NCI-H82 treated with DMSO at 0.1 percent for 48 hours (cell line): ENCODE measurements around the gene ZHX3.

ENCODE experiments used
- DNase-seq: peaks from one replicate; lab custom pipeline; 2025; ENCODE audit not compliant: unreplicated experiment; lab: John Stamatoyannopoulos, UW

Gene ZHX3

DNA sequence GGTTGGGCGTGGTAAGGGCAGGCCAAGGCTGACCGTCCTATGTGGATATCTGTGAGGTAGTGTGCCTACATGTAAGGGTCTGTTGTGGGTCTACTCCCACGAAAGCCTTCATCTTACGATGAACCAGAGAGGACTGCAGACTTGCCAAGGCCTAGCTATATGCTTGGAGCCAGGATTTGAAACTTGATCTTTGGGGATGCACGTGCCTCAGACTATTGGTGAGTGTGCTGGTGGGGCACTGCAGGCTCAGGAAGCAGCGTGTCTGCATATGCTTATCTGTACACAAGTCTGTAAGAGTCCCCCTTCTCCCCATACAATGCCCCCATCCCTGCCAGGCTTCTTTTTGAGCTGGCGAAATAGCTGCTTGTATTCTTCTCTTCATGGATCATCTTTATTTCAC is 162.3 kb downstream of the ZHX3 start:
- no peak for DNase-seq

GRCh38 chr20:41154436-41155176 is 162.9 kb downstream of the ZHX3 start:
- DNase-seq = no peak

DNA sequence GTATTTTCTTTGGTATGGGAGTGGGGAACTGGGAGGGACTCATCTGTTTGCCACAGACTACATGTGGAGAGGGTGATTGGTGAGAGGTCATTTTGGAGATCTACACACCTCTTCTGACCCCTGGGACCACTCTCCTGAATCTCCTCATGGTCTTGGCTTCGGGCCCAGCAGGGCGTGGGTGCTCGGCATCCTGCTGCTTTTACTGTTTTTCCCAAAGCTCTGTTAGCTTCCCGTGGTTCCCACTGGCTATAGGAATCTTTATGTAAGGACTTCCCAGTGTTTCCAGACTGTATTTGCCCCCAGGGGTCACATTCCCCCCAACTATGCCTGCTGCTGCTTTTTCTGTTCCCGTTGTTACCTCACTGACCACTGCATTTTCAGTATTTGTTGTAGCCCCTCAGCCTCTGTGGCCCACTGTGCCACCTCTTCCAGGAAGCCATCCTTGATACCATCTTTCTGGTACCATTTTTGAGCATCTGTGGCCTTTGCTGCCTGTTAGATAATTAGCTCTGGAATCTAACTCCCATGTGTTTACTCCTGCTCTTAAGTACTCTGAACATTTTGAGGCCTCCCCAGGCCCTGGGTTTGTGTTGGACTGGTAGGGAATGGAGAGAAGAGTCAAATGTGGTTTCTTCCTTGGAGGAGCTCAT is 165.3 kb downstream of the ZHX3 start:
- no peak for DNase-seq

DNA sequence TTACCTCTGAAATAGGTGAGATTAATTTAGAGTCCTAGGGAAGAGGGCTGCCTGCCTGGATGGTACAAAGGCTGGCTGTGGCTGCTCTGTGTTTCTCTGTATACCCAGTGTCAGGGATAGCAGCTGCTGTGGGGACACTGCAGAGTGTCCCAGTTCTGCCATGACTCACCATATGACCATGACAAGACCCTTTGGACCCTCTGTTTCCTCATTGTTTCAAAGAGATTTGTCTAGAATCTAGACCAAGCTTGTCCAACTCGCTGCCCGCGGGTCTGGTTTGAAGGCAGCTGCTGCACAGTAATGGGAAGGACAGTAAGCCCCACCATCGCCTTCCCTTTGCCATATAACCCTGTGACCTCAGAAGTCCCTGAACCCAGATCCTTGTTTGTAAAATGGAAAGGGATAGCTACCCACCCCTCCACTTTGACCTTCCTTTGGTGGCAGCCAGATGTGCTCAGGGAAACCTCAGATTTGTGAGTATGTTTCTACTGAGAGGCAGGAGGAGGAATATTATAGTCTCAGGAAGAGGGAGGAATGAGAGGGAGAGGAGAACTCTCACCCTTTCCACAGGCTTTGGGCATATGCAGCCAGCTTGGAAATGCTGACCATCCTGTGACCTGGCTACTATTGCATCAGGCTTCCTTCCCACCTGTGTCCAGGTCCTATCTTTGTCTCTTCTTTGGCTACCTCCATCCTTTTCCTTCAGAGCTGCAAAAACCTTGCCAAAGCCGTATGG is 166.2 kb downstream of the ZHX3 start:
- no peak for DNase-seq

GRCh38 chr20:41150664-41151063 is 166.9 kb downstream of the ZHX3 start:
- DNase-seq = no peak

DNA sequence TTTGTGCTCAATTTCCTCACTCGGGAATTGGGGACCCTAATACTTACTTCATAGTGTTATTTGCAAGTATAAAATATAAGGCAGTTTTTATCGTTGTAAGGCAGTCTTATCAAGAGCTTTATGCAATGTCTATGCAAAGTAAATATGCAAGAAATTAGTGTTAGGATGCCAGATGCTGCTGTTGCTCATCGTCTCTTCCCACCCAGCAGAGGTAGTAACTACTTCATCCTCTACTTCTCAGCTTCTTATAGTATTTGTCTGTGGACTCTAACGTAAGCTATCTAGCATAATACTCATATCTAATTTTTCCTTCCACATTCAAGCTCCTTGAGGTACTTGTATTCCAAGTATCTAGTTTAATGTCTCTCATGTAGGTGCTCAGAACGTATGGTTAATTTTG is 168.6 kb downstream of the ZHX3 start:
- no peak for DNase-seq

GRCh38 chr20:41147767-41148191 is 169.8 kb downstream of the ZHX3 start:
- DNase-seq = no peak

DNA sequence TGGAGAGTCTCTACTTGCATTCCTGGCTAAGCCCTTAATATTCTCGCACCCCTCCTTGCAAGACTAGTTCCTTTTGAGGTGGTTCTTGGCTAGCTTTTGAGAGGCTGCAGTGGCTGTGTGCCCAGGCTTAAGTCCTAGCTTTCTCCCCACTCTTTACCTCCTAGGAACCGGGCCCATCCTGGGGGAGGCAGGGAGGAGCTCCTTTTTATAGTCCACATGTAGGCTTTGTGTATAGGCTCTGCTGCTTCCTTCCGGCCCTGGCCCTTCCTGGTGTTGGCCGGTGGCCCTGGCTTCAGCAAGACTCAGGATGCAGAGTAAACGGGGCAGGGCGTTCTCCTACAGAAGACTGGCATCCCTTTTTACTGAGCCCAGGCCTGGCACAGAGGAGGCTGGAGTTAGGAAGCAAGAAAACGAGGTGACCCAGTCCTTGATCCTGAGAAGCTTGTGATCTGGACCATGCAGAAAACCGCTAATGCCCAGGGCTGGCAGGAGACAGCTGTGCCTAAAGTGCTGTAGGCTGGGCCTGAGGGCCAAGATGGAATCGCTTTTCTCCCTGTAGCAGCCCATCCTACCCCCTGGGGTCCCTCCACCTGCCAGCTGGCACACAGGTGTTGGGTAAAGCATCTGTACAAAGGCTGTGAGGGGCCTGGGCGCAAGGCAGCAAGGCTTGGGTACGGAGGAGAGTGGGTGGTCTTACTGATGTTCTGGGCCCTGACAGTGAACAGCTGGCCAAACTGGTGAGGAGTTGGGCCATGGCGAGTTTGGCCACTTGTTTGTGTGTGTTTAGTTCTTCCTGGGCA is 171.5 kb downstream of the ZHX3 start:
- no peak for DNase-seq

GRCh38 chr20:41145317-41145716 is 172.2 kb downstream of the ZHX3 start:
- no peak for DNase-seq

DNA sequence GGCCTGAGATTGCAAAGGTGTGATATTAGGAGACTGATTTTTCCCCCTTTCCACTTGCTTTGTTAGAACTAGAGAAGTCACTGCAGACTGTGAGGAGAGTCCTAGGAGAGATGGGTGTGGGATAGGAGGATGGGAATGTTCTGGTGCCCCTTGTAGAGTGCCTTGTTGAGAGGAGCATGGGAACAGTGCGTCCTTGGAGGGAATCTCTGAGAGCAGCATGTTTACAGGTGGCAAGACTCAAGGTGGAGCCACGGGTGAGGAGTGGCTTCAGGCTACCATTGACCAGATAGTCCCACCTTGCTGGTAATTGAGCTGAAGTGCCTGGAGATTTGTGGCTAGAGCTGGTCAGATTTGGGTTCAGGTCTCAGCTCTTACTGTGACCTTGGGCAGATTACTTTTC is 174.2 kb downstream of the ZHX3 start:
- DNase-seq = no peak

DNA sequence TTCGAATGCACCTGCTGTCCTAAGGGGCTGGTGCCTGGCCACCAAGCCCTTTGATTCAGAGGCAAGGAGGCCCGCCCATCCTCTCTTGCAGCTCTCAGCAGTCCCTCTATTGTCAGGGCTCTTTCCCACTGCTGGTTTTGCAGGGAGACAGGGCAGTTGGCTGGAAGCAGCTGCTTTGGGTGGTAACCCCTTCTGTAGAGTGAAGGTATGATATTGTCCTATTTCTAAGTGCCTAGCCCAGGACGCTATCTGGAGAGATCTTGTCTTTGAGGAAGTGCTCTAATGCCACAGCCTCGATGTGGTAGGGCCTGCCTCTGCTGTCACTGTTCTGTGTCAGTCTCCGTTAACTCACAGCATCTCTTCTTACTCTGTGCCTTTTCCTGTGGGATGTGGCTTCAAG is 174.6 kb downstream of the ZHX3 start:
- no peak for DNase-seq

DNA sequence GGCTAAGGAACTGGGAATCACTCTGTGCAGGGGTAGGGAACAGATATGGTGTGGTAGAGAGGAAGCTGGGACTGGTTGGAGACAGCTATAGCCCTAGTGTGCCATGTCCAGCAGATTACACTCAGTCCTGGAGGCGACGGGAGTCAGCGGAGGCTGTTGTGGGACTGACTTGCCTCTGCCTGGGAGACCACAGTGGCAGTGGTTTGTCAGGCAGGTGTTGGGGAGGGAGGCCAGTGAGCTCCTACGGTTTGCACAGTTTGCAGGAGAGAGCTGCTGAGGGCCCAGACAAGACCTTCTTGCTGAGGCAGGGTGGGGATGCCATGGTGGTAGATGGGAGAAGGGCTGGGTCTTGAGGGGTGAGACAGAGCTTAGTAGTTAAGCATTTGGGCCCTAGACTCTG is 175.3 kb downstream of the ZHX3 start:
- DNase-seq = no peak

- no peak for DNase-seq
Observed at GRCh38 chr20:41141153-41141815, 176.2 kb downstream of the ZHX3 start.

DNA sequence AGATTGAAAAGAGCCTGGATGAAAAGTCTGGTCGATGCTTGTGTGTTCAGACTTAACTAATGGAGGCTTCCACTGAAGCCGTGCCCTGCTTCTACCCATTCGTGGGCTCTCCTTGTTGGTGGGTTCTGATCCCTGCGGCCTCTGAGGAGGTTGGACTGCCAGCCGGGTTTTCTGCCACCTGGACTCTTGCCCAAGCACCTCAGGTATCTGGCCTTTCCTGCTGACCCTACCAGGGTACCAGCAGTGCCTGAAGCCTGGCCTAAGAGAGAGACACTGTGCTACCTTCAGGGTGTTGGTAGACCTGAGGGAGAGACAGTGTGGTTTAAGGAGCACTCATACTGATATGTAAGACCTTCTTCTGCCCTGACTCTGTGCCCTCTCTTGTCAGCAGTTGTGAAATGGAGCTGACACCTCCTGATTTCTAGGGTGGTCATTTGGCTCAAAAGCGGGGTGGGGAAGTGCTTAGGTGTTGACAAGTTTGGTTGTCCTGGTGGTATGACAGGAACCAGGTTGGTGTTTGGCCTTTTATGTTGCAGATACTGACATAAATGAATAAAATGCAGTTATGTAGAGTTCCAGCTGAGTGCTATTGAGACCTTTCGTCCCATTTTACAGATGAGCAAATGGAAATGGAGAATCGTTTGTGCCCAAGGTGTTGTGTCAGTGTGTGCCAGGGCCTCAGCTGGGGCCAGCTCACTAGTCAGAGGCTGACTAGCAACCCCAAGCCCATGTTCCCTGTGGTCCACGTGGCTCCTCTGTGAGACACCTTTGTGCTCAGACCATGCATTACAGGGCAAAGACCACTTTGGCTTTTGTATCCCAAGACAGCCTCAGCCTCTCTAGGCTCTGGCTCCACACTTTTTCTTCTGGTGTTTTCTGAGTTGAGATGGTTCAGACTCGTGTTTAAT is 177.1 kb downstream of the ZHX3 start:
- DNase-seq = no peak

DNA sequence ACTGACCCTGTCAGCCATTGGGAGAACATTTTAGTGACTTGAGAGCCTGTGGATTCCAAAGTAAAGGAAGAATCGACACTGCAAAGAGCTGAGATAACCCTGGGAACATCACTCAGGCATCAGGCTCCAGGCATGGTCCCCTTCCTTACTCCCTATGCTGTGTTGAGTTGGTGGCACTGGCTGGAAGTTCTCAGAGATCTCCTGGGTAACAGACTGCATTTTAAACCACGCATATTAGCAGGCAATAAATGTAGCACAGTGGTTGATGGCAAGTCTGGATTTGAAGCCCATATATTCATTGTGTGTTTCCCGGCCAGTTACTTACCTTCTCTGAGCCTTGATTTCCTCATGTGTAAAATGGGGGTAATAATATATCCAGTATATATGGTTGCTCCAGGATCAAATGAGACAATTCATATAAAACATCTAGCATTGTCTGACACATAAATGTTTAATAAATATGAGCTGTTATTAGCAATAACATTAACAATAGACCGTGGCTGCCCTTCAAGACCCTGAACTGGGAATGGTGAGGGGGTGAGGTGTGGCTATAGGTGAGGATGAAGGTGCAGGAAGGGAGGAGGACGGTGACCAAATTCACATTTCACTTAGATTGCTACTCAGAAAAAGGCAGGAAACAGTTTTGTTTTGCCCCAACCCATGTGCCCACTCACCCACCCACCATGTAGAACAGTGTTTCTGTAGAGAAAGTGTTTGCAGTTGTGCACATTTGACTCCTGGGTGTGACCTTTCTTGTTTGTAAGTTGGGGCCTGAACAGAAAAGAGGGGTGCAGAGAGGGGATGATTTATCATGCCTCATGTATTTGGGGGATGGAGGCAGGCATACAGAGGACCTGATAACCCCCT is 178.1 kb downstream of the ZHX3 start:
- no peak for DNase-seq

DNA sequence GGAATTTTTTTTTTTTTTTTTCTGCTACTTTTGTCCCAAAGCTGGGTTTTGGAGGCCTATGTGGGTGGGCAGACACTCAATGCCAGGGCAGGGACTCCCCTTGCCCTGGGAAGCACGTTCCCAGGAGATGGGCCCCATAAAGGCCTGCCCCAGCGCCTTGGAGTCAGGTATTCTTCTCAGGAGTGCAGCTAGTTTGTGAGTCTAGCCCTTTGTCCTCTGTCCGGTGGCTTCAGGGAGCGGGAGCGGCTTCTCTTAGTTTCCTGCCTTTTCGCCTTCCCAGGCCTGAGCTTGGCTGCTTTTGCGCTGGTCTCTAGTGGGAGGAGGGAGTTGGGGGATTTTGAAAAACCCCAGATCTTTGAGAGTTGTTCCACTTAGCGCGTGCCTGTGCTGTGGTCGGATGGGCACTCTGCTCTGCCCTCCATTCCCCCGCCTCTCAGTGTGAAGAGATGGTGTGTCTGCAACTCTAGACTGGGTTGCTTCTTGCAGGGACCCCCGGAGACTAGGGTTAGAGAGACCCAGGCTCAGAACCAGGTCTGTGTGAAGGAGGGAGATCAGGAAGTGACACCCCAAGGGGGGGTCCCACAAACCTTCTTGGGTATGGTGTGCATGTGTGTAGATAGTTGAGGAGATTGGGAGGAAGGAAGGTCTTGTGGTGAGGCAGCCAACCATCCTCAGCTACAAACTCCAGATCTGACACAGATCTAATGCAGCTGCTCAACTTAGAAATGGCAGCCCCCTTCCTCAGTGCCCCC is 178.9 kb downstream of the ZHX3 start:
- no peak for DNase-seq

DNA sequence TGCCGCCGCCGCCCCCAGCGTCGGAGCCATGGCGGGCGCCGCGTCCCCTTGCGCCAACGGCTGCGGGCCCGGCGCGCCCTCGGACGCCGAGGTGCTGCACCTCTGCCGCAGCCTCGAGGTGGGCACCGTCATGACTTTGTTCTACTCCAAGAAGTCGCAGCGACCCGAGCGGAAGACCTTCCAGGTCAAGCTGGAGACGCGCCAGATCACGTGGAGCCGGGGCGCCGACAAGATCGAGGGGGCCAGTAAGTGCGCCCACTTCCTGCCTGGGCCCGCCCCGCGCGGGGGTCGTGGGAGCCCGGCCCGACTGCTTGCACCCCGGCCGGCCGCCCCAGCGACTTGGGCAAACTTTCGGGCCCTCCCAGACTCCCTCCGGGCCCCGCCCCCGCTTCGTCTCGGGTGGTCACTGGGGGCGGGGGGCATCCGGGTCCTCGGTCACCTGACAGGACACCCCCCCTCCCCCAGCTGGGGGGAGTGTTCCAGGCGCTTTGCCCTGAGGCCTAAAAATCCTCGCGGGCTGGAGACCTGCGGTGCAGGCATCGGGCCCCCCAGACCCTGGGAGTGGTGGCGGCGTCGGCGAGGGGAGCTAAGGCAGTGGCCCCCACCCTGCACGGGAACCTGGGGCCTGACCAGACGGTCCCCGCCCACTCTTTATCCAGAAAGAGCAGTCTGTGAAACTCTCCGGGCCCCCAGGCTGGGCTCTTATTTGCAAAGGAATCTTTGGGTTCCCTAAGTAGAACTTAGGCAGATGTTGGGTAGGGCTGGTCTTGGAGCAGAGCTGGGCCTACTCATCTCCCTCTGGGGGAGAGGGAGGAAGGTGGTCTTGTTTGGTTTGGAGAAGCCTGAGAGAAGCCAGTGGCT is 179.7 kb downstream of the ZHX3 start:
- DNase-seq = no peak
